Peyer's patch (tissue), 4 donors: ENCODE results near the gene RASA1.

Experiments
- CTCF ChIP-seq, 6 experiments: fragments of 450-650 bp in 4 of 6; fragments of 200-600 bp in 2 of 6; sonication (generic) in 1 of 6; IDR thresholded peaks; one replicate each; pipeline ENCODE4 v1.5.1; 2017 to 2019; ENCODE audit warnings: antibody characterized with exemption in 6 of 6, mild to moderate bottlenecking in 3 of 6, moderate library complexity in 1 of 6
- POLR2A ChIP-seq, 2 donors: fragments of 450-650 bp; IDR thresholded peaks; one replicate each; pipeline ENCODE4 v1.5.1; 2017; ENCODE audit warnings: antibody characterized with exemption in 2 of 2, mild to moderate bottlenecking in 2 of 2, moderate library complexity in 2 of 2

- TF ChIP-seq CTCF (IDR thresholded peaks at IDR 0.05) (no peak), POLR2A (IDR thresholded peaks at IDR 0.05) (no peak)
These were observed 86.8 kb downstream of the RASA1 start for GRCh38 chr5:87354496-87354895.
